ENCODE measurements around the gene PROCA1. TPM values are rescaled to one million over a fixed set of nuclear protein-coding genes. Genes with fewer than 3 reads are reported as not detected.

Gene PROCA1
- total RNA-seq, 1 experiment from 2014 or later: 14.2 TPM

- Histone ChIP-seq H3K36me3 (ENCODE audit: low read depth) (peaks cover 46% of the 10 kb centered on the region), H3K4me2 (no peak overlapping the region), H3K4me1 (replicated peaks; ENCODE audit: insufficient read depth) (no peaks in the 10 kb centered on the region), H4K20me1 (ENCODE audit: insufficient read depth) (no peaks in the 10 kb centered on the region; the same call in 1 of the 2 replicates), H3K9me3 (ENCODE audit: insufficient read depth, low read depth) (no peaks in the 10 kb centered on the region), H3K27ac (no peak overlapping the region), H3K4me3 (no peak overlapping the region), H3K79me2 (ENCODE audit: low read depth) (no peaks in the 10 kb centered on the region), H2AFZ (no peak overlapping the region), H3K9me2 (ENCODE audit: insufficient read depth) (no peaks in the 10 kb centered on the region), H3F3A (ENCODE audit: insufficient read depth, low read depth) (no peaks in the 10 kb centered on the region; the same call in 1 of the 2 replicates), H3K27me3 (ENCODE audit: insufficient read depth, low read depth) (no peaks in the 10 kb centered on the region)
- intact Hi-C loops (cut with micrococcal nuclease; ENCODE audit: unreplicated experiment): no loop called here
- no peak for DNase-seq
- POLR2A ChIA-PET (ENCODE audit: unreplicated experiment): interaction anchor here (0.6 kb wide), 1 partner anchor 1150 kb away, joined by 3 read pairs; no protein-coding TSS in a partner anchor
- CTCF ChIA-PET: interaction anchor here (0.6 kb wide), 1 partner anchor 47 kb away, joined by 3 read pairs; no protein-coding TSS in a partner anchor
- BruUV-seq (replicated peaks): no TSS peak
- TF ChIP-seq CTCF (conservative IDR thresholded peaks at IDR 0.05): no peak
- no peak for TF ChIP-seq EZH2 (IDR thresholded peaks at IDR 0.05; ENCODE audit: low read depth)
Measured at GRCh38 chr17:28688481-28688880, 23.2 kb downstream of the PROCA1 start.

- H3K36me3 ChIP-seq (ENCODE audit: low read depth): peaks cover 53% of the 10 kb centered on the region
- H3K4me3 ChIP-seq: no peak overlapping the region
- no peaks in the 10 kb centered on the region for H3K27me3 ChIP-seq (ENCODE audit: insufficient read depth, low read depth)
- no peaks in the 10 kb centered on the region; the same call in 1 of the 2 replicates for H3F3A ChIP-seq (ENCODE audit: insufficient read depth, low read depth)
- no peak overlapping the region for H3K4me2 ChIP-seq
- CTCF ChIA-PET: no interaction called here
- H3K79me2 ChIP-seq (ENCODE audit: low read depth): no peaks in the 10 kb centered on the region
- no peaks in the 10 kb centered on the region for H3K4me1 ChIP-seq (replicated peaks; ENCODE audit: insufficient read depth)
- no peaks in the 10 kb centered on the region for H3K9me2 ChIP-seq (ENCODE audit: insufficient read depth)
- TF ChIP-seq CTCF (conservative IDR thresholded peaks at IDR 0.05) (no peak), EZH2 (IDR thresholded peaks at IDR 0.05; ENCODE audit: low read depth) (no peak)
- no peak for DNase-seq
- POLR2A ChIA-PET (ENCODE audit: unreplicated experiment): no interaction called here
- intact Hi-C loops (cut with micrococcal nuclease; ENCODE audit: unreplicated experiment): no loop called here
- H4K20me1 ChIP-seq (ENCODE audit: insufficient read depth): no peaks in the 10 kb centered on the region; the same call in 1 of the 2 replicates
- H3K9me3 ChIP-seq (ENCODE audit: insufficient read depth, low read depth): no peaks in the 10 kb centered on the region
- BruUV-seq (replicated peaks): no TSS peak
- H2AFZ ChIP-seq: no peak overlapping the region
- no peak overlapping the region for H3K27ac ChIP-seq
Measured at GRCh38 chr17:28686296-28686695, 25.4 kb downstream of the PROCA1 start.

- POLR2A ChIA-PET (ENCODE audit: unreplicated experiment): no interaction called here
- CTCF ChIA-PET: interaction anchor here (0.6 kb wide), 1 partner anchor 41 kb away, joined by 3 read pairs; the partner anchor contains the start of gene TLCD1
- peaks cover 52% of the 10 kb centered on the region for H3K36me3 ChIP-seq (ENCODE audit: low read depth)
- H3K27me3 ChIP-seq (ENCODE audit: insufficient read depth, low read depth): no peaks in the 10 kb centered on the region
- TF ChIP-seq CTCF (conservative IDR thresholded peaks at IDR 0.05) (no peak), EZH2 (IDR thresholded peaks at IDR 0.05; ENCODE audit: low read depth) (no peak)
- no peak overlapping the region for H3K4me2 ChIP-seq
- H3F3A ChIP-seq (ENCODE audit: insufficient read depth, low read depth): no peaks in the 10 kb centered on the region; the same call in 1 of the 2 replicates
- no peak overlapping the region for H2AFZ ChIP-seq
- no peaks in the 10 kb centered on the region for H3K9me2 ChIP-seq (ENCODE audit: insufficient read depth)
- no peak overlapping the region for H3K4me3 ChIP-seq
- no peaks in the 10 kb centered on the region for H3K4me1 ChIP-seq (replicated peaks; ENCODE audit: insufficient read depth)
- no peaks in the 10 kb centered on the region for H3K9me3 ChIP-seq (ENCODE audit: insufficient read depth, low read depth)
- no peaks in the 10 kb centered on the region for H3K79me2 ChIP-seq (ENCODE audit: low read depth)
- no peaks in the 10 kb centered on the region; the same call in 1 of the 2 replicates for H4K20me1 ChIP-seq (ENCODE audit: insufficient read depth)
- intact Hi-C loops (cut with micrococcal nuclease; ENCODE audit: unreplicated experiment): no loop called here
- no TSS peak for BruUV-seq (replicated peaks)
- no peak for DNase-seq
- no peak overlapping the region for H3K27ac ChIP-seq
Measured at GRCh38 chr17:28685366-28685765, 26.3 kb downstream of the PROCA1 start.
